SK-N-SH treated with all-trans-retinoic acid at 6 μM for 48 hours (cell line): ENCODE data around the gene PRDM11.

Experiments
- CREB5 ChIP-seq: fragments of 250-450 bp; sonication (Bioruptor Pico); IDR thresholded peaks from 2 replicates; pipeline ENCODE4 v1.5.1; 2020; ENCODE audit warnings: low read depth, mild to moderate bottlenecking, moderate library complexity
- OSR1 ChIP-seq: fragments of 250-450 bp; sonication (Bioruptor Pico); IDR thresholded peaks from 2 replicates; pipeline ENCODE4 v1.8.0; 2022; ENCODE audit warnings: moderate library complexity, mild to moderate bottlenecking, inconsistent platforms
- PATZ1 ChIP-seq: fragments of 250-450 bp; sonication (Bioruptor Pico); IDR thresholded peaks from 2 replicates; pipeline ENCODE4 v1.8.0; 2020; ENCODE audit warnings: mild to moderate bottlenecking, moderate library complexity, borderline replicate concordance

- no peak for TF ChIP-seq CREB5 (CRISPR knock-in tag)
- TF ChIP-seq OSR1 (CRISPR knock-in tag): no peak
- no peak for TF ChIP-seq PATZ1 (CRISPR knock-in tag)
Observed at GRCh38 chr11:45104790-45105084, 41.7 kb upstream of the PRDM11 start.
